Left renal cortex interstitium (tissue), 4 donors: ENCODE measurements around the gene ANTXR1. TPM values are rescaled to one million over a fixed set of nuclear protein-coding genes. Genes with fewer than 3 reads are reported as not detected.
"Not testable (repeated sequence)": the region's sequence is repeated elsewhere in the genome, so short reads cannot be mapped to it uniquely, and the experiment has no call there.

Experiments
- DNase-seq, 4 donors: peaks; one replicate each; pipeline ENCODE4 v3.0.0-alpha.2; 2013; ENCODE audit warnings: low read depth in 4 of 4, low spot score in 2 of 4, missing footprints in 1 of 4
- polyA plus RNA-seq, 4 donors: library from polyadenylated mRNA; unstranded; fragments of 120-200 nt; gene quantifications; one replicate each; pipeline ENCODE4 v1.2.1, GENCODE V29; 2013; ENCODE audit not compliant: insufficient read length in 4 of 4

ANTXR1 gene
- polyA plus RNA-seq, 4 donors = 73.7 to 97.7 (median 81.0) TPM

DNA sequence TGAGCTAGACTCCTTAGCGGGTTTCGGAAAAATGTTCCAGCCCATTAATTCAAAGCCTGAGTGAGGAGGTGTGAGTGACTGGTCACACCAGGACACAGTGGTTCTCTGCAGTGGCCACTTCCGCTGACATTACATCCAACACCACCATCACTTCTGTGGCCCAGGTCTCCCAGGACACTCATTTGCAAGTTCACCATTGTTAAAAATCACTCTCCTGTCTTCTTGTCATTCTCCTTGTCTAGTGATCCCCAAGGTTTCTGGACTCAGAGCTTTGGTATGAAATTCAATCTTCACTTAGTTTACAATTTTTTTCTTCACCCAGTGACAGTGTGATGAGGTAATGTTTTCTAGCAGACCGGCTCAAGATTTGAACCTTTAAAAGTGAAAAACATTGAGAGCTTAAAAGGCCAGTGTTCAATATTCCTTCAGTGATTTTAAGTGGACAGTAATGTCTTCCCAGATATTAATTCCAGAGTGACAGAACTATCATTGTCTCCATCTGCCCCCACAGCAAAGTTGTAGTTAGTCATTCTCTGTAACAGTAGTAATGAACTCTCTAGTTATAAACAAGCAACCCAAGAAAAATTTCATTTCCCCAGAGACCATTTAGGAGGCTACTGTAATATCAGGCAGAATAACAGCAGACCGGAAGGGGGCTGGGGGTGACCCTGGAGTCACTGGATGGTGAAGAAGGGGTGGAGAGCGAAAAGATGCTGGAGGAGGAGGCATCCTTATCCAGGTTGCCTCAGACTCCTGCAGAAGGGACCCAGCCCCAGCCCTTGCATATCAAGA lies 209.2 kb downstream of the ANTXR1 start:
- DNase-seq = no peak

- no peak for DNase-seq
Measured at GRCh38 chr2:69222953-69223658, 210.1 kb downstream of the ANTXR1 start.

GRCh38 chr2:69223759-69224511 lies 211.0 kb downstream of the ANTXR1 start:
- no peak for DNase-seq

DNA sequence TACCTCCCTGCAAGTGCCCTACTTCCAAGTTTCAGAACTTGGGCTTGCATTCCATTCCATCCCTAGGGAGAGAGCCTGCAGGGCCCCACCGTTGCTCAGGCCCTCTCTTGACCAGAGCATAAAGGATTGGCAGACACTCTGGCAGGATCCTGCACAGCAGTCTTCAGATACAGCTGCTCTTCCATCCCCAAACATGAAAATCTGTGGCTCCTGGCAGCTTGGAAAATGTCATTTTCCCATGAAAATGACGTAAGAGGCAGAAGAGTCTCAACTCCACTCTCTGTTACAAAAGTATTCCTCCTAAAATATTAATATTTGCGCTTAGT lies 211.5 kb downstream of the ANTXR1 start:
- no peak for DNase-seq

- DNase-seq = no peak
Measured at GRCh38 chr2:69225933-69226332, 213.0 kb downstream of the ANTXR1 start.

DNA sequence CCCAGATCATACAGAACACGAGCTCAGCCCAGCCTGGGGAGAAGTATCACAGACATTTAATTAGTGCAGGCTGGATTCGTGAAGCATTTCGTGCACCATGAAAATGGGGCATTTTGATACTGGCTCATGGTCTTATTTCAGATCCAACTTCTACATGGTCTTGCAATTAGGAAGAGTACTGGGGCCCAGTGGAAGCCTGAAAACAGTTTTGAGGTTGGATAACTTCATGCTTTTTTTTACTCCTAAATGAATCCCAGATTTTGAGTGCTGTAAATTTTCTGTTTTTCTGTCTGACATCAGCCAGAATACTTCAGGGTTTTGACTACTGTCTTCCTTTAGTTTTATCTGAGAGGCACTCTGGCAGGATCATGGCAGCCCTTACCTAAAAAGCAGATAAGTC lies 213.9 kb downstream of the ANTXR1 start:
- no peak for DNase-seq

GRCh38 chr2:69227716-69228115 lies 214.7 kb downstream of the ANTXR1 start:
- no peak for DNase-seq

GRCh38 chr2:69230946-69231345 lies 218.0 kb downstream of the ANTXR1 start:
- DNase-seq = not testable (repeated sequence)

- DNase-seq = no peak
Measured at GRCh38 chr2:69231612-69232277, 218.8 kb downstream of the ANTXR1 start.

- not testable (repeated sequence) for DNase-seq
Measured at GRCh38 chr2:69235835-69236234, 222.9 kb downstream of the ANTXR1 start.

GRCh38 chr2:69237070-69237670 lies 224.2 kb downstream of the ANTXR1 start:
- no peak for DNase-seq

DNA sequence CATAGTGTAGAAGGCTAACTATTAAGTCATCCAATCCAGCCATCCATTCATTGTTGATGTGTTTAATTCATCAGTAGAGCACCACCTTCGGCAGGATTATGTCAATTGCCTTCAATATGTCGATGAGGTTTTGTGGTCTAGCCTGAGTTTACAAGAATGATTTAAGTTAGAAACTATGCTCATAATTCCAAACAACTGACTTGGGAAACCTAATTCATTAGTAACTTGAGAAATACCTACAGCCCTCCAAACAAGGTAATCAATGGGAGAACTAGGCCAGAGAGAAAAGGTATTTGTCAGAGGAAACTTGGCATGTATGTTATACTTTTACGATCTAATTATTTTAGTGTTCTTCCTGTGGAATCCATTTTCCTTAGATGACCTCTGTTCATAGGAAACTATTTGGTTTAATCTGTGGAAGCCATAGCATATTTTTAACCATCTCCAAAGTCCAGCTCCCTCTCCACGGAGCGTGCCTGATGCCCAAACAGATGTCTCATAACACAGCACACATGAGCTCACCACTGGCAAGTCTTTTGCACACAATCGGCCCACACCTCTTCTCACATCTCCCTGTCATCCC lies 225.6 kb downstream of the ANTXR1 start:
- no peak for DNase-seq

GRCh38 chr2:69241093-69241492 lies 228.1 kb downstream of the ANTXR1 start:
- no peak for DNase-seq

- DNase-seq = no peak
Measured at GRCh38 chr2:69241664-69242514, 228.9 kb downstream of the ANTXR1 start.

GRCh38 chr2:69242651-69243051 lies 229.7 kb downstream of the ANTXR1 start:
- peak in 3 of 4 donors; percentile 51 to 69 (median 57) for DNase-seq

GRCh38 chr2:69243652-69244051 lies 230.7 kb downstream of the ANTXR1 start:
- DNase-seq = no peak

GRCh38 chr2:69244882-69245281 lies 231.9 kb downstream of the ANTXR1 start:
- no peak for DNase-seq

DNA sequence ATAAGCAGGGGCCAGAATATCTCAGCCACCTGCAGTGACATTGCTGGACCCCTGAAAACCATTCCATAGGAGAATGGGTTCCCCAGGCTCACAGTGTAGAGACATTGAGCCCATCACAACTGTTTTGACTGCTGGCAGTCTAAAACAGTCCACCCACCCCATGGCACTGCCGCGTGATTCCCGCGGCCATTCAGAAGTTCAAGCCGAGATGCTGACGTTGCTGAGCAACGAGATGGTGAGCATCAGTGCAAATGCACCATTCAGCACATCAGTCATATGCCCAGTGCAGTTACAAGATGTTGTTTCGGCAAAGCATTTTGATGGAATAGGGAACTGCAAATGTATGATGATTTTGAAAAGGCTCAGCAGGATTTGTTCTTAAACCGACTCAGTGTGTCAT lies 234.6 kb downstream of the ANTXR1 start:
- DNase-seq = no peak

DNA sequence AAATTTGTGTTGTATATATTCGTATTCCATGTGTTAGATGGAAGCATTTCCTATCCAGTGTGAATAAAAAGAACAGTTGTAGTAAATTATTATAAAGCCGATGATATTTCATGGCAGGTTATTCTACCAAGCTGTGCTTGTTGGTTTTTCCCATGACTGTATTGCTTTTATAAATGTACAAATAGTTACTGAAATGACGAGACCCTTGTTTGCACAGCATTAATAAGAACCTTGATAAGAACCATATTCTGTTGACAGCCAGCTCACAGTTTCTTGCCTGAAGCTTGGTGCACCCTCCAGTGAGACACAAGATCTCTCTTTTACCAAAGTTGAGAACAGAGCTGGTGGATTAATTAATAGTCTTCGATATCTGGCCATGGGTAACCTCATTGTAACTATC lies 235.3 kb downstream of the ANTXR1 start:
- no peak for DNase-seq
